Measurements from ENCODE around the gene MED12L. TPM values are rescaled to one million over a fixed set of nuclear protein-coding genes. Genes with fewer than 3 reads are reported as not detected.

The MED12L gene
- total RNA-seq, 4 donors from 2014 or later: 0.19 to 0.83 (median 0.41) TPM

DNA sequence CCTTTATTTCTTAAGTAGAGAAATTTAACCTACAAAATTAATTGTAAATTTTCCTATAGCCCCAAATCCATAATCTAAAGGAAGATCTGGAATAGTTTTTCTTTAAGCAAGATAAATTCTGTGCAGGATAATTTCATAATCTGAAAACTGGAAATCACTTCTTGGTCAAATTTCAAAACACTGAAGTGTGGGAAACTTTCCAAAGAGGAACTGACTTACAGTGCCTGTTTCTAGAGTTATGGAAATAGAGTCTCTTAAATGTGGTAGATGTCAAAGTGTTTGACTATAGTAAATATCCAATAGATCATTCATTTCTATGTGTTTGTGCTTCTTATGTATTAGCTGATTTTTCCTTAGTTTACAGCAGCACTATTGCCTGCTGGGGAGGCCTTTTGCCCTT is 245.4 kb downstream of the MED12L start:
- Histone ChIP-seq H3K27me3 (no peaks in the 10 kb centered on the region), H3K27ac (replicated peaks in 1 of 4) (no peak overlapping the region), H3K4me1 (peaks cover 0 to 8% (median 4%) of the 10 kb centered on the region in 4 donors), H3K36me3 (no peaks in the 10 kb centered on the region), H3K9me3 (no peaks in the 10 kb centered on the region), H3K4me3 (no peak overlapping the region)
- intact Hi-C loops (cut with DNase I): no loop called here
- DNase-seq (ENCODE audit: extremely low spot score): no peak
- TF ChIP-seq EP300 (IDR thresholded peaks at IDR 0.05) (no peak), CTCF (IDR thresholded peaks at IDR 0.05) (no peak), POLR2A (IDR thresholded peaks at IDR 0.05; ENCODE audit: low read depth) (no peak), POLR2AphosphoS5 (IDR thresholded peaks at IDR 0.05) (no peak)

- no peak for DNase-seq (ENCODE audit: extremely low spot score)
- H3K9me3 ChIP-seq: no peaks in the 10 kb centered on the region
- intact Hi-C loops (cut with DNase I): no loop called here
- TF ChIP-seq POLR2AphosphoS5 (IDR thresholded peaks at IDR 0.05): no peak
- no peak for TF ChIP-seq CTCF (IDR thresholded peaks at IDR 0.05)
- TF ChIP-seq EP300 (IDR thresholded peaks at IDR 0.05): no peak
- TF ChIP-seq POLR2A (IDR thresholded peaks at IDR 0.05; ENCODE audit: low read depth): no peak
- H3K36me3 ChIP-seq: no peaks in the 10 kb centered on the region
- no peak overlapping the region for H3K4me3 ChIP-seq
- H3K27ac ChIP-seq (replicated peaks in 1 of 4): no peak overlapping the region
- peaks cover 0 to 8% (median 4%) of the 10 kb centered on the region in 4 donors for H3K4me1 ChIP-seq
- WGBS: 80% methylated on average over 2 of the region's 2 CpGs
- no peaks in the 10 kb centered on the region for H3K27me3 ChIP-seq
These were observed 246.2 kb downstream of the MED12L start for GRCh38 chr3:151331696-151332095.

GRCh38 chr3:151345859-151346258 is 260.4 kb downstream of the MED12L start:
- TF ChIP-seq EP300 (IDR thresholded peaks at IDR 0.05) (no peak), CTCF (IDR thresholded peaks at IDR 0.05) (no peak), POLR2A (IDR thresholded peaks at IDR 0.05; ENCODE audit: low read depth) (no peak), POLR2AphosphoS5 (IDR thresholded peaks at IDR 0.05) (no peak)
- peak overlapping the region; percentile 5 to 76 (median 58) for H3K27ac ChIP-seq (replicated peaks in 1 of 4)
- no peaks in the 10 kb centered on the region for H3K27me3 ChIP-seq
- intact Hi-C loops (cut with DNase I): no loop called here
- no peaks in the 10 kb centered on the region for H3K9me3 ChIP-seq
- no peak for DNase-seq (ENCODE audit: extremely low spot score)
- 43% methylated on average over 2 of the region's 2 CpGs for WGBS
- H3K4me1 ChIP-seq: peaks cover 0 to 12% (median 6%) of the 10 kb centered on the region in 4 donors
- H3K36me3 ChIP-seq: no peaks in the 10 kb centered on the region
- H3K4me3 ChIP-seq: peak overlapping the region; percentile 29 to 38 (median 33)

GRCh38 chr3:151346292-151346691 is 260.8 kb downstream of the MED12L start:
- H3K27ac ChIP-seq (replicated peaks in 1 of 4): peak overlapping the region; percentile 5 to 76 (median 58)
- TF ChIP-seq POLR2AphosphoS5 (IDR thresholded peaks at IDR 0.05) (no peak), EP300 (IDR thresholded peaks at IDR 0.05) (no peak), POLR2A (IDR thresholded peaks at IDR 0.05; ENCODE audit: low read depth) (no peak), CTCF (IDR thresholded peaks at IDR 0.05) (no peak)
- intact Hi-C loops (cut with DNase I): no loop called here
- DNase-seq (ENCODE audit: extremely low spot score): no peak
- peaks cover 0 to 12% (median 6%) of the 10 kb centered on the region in 4 donors for H3K4me1 ChIP-seq
- peak overlapping the region in 2 of 4 donors; percentile 29 for H3K4me3 ChIP-seq
- H3K36me3 ChIP-seq: no peaks in the 10 kb centered on the region
- H3K9me3 ChIP-seq: no peaks in the 10 kb centered on the region
- 85% methylated on average over 3 of the region's 3 CpGs for WGBS
- no peaks in the 10 kb centered on the region for H3K27me3 ChIP-seq

GRCh38 chr3:151347432-151347831 is 262.0 kb downstream of the MED12L start:
- intact Hi-C loops (cut with DNase I): no loop called here
- 72% methylated on average over 6 of the region's 6 CpGs for WGBS
- DNase-seq (ENCODE audit: extremely low spot score): no peak
- H3K36me3 ChIP-seq: no peaks in the 10 kb centered on the region
- no peaks in the 10 kb centered on the region for H3K9me3 ChIP-seq
- peaks cover 0 to 12% (median 6%) of the 10 kb centered on the region in 4 donors for H3K4me1 ChIP-seq
- H3K27ac ChIP-seq (replicated peaks in 1 of 4): no peak overlapping the region
- no peak overlapping the region for H3K4me3 ChIP-seq
- H3K27me3 ChIP-seq: no peaks in the 10 kb centered on the region
- TF ChIP-seq CTCF (IDR thresholded peaks at IDR 0.05) (no peak), EP300 (IDR thresholded peaks at IDR 0.05) (no peak), POLR2AphosphoS5 (IDR thresholded peaks at IDR 0.05) (no peak), POLR2A (IDR thresholded peaks at IDR 0.05; ENCODE audit: low read depth) (no peak)
